ENCODE data around the gene RHOF. TPM values are rescaled to one million over a fixed set of nuclear protein-coding genes. Genes with fewer than 3 reads are reported as not detected.

The RHOF gene
- total and polyA plus RNA-seq, 2 of the 13 experiments (the other 11 are each of a cell fraction or from before 2014, with no cell fraction given) = 14.6 to 32.2 TPM

GRCh38 chr12:121811434-121812319, 18.2 kb upstream of the RHOF start (continued):
- TF ChIP-seq REST (IDR thresholded peaks at IDR 0.05; ENCODE audit: borderline replicate concordance in 1 of 2, low read depth in 1 of 2, low read length in 2 of 2) = no peak
- 0 out of 2 replicates have a peak, but pooled peaks have one; percentile 36 for TF ChIP-seq SP4 (CRISPR knock-in tag; IDR thresholded peaks at IDR 0.05)
- TF ChIP-seq BRD4 (CRISPR knock-in tag; IDR thresholded peaks at IDR 0.05) = no peak
- peak; percentile 46; the same call in 1 of the 2 replicates for TF ChIP-seq MED1 (CRISPR knock-in tag; IDR thresholded peaks at IDR 0.05)
- no peak for TF ChIP-seq ZBTB26 (CRISPR knock-in tag; IDR thresholded peaks at IDR 0.05; ENCODE audit: borderline replicate concordance)
- TF ChIP-seq TAF1 (CRISPR knock-in tag; IDR thresholded peaks at IDR 0.05) = 0 out of 2 replicates have a peak, but pooled peaks have one; percentile 18
- no peak for TF ChIP-seq SNAPC4 (CRISPR knock-in tag; IDR thresholded peaks at IDR 0.05)
- TF ChIP-seq ZNF614 (CRISPR knock-in tag; IDR thresholded peaks at IDR 0.05; ENCODE audit: borderline replicate concordance) = no peak; the same call in 1 of the 2 replicates
- TF ChIP-seq ZNF33A (CRISPR knock-in tag; IDR thresholded peaks at IDR 0.05; ENCODE audit: borderline replicate concordance) = no peak
- no peak for TF ChIP-seq ZNF609 (CRISPR knock-in tag; IDR thresholded peaks at IDR 0.05; ENCODE audit: borderline replicate concordance)
- 0 out of 2 replicates have a peak, but pooled peaks have one; percentile 19 for TF ChIP-seq MEIS2 (CRISPR knock-in tag; IDR thresholded peaks at IDR 0.05)
- TF ChIP-seq ZNF10 (CRISPR knock-in tag; IDR thresholded peaks at IDR 0.05; ENCODE audit: borderline replicate concordance, low read depth) = no peak

All from HepG2 (cell line).